Duodenal mucosa (tissue), 2 donors: ENCODE measurements around the gene NOL9.
A peak's percentile ranks its signal among the peaks of the same experiment; 100 is the strongest.

Experiments used
- H3K27ac ChIP-seq: one replicate; pipeline ENCODE4 v1.7.0; 2013; ENCODE audit warnings: low read depth, low read length
- H3K27me3 ChIP-seq, 2 donors: one replicate each; pipeline ENCODE4 v1.7.0; 2013; ENCODE audit warnings: low read length in 2 of 2, control low read depth in 1 of 2; ENCODE audit not compliant: insufficient read depth in 2 of 2, control insufficient read depth in 1 of 2
- H3K36me3 ChIP-seq, 2 donors: one replicate each; pipeline ENCODE4 v1.7.0; 2013; ENCODE audit warnings: low read length in 2 of 2, control low read depth in 1 of 2; ENCODE audit not compliant: insufficient read depth in 2 of 2, control insufficient read depth in 1 of 2
- H3K4me1 ChIP-seq, 2 donors: one replicate each; pipeline ENCODE4 v1.7.0; 2013; ENCODE audit warnings: low read length in 2 of 2, control low read depth in 1 of 2; ENCODE audit not compliant: insufficient read depth in 2 of 2, control insufficient read depth in 1 of 2
- H3K4me3 ChIP-seq, 2 donors: one replicate each; pipeline ENCODE4 v1.7.0; 2013; ENCODE audit warnings: low read length in 2 of 2, low read depth in 1 of 2
- H3K9ac ChIP-seq, 2 donors: one replicate each; pipeline ENCODE4 v1.7.0; 2013; ENCODE audit warnings: low read length in 2 of 2, low read depth in 1 of 2
- H3K9me3 ChIP-seq, 2 donors: one replicate each; pipeline ENCODE4 v1.7.0; 2013; ENCODE audit warnings: low read length in 2 of 2, control low read depth in 1 of 2; ENCODE audit not compliant: control insufficient read depth in 1 of 2

The NOL9 gene

GRCh38 chr1:6472391-6472790, 81.9 kb downstream of the NOL9 start:
- peak overlapping the region; percentile 67 to 76 for H3K9ac ChIP-seq
- peaks cover 12 to 16% of the 10 kb centered on the region in 2 donors for H3K36me3 ChIP-seq
- peaks cover 35 to 37% of the 10 kb centered on the region in 2 donors for H3K4me1 ChIP-seq
- no peaks in the 10 kb centered on the region for H3K27me3 ChIP-seq
- no peaks in the 10 kb centered on the region for H3K9me3 ChIP-seq
- peak overlapping the region; percentile 43 to 64 for H3K4me3 ChIP-seq
- peak overlapping the region; percentile 84 for H3K27ac ChIP-seq

GRCh38 chr1:6471970-6472368, 82.3 kb downstream of the NOL9 start:
- Histone ChIP-seq H3K4me3 (peak overlapping the region; percentile 43 to 64), H3K36me3 (peaks cover 12 to 16% of the 10 kb centered on the region in 2 donors), H3K27me3 (no peaks in the 10 kb centered on the region), H3K9ac (peak overlapping the region; percentile 67 to 76), H3K4me1 (peaks cover 31 to 34% of the 10 kb centered on the region in 2 donors), H3K9me3 (no peaks in the 10 kb centered on the region), H3K27ac (peak overlapping the region; percentile 98)
